HG02571 (cell line): Measurements from ENCODE around the gene SLC38A6.
A peak's percentile ranks its signal among the peaks of the same experiment; 100 is the strongest.

ENCODE experiments used
- ATAC-seq: cut with Tn5 transposase; IDR thresholded peaks from one replicate; pipeline ENCODE4 v1.9.1; 2021; ENCODE audit warnings: mild to moderate bottlenecking, moderate library complexity; ENCODE audit not compliant: unreplicated experiment

The SLC38A6 gene

DNA sequence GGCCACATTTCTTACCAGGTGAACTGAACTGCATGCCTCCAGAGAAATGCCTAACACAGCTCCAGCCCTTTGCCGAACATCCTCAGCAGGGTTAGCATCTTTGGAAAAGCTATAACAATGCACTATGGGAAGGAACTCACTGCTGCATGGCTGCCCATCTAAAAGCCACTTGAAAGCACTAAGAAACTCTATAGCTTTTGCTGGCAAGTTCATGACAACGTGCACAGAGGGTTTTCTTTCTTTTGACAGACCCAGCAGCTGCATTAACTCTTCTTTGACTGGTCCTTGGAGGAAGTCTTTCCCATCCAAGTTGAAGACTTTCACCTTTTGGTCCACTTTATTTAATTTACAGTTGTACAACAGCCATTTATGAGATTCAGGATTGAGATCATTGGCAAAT, 5.5 kb upstream of the SLC38A6 start:
- ATAC-seq: no peak

DNA sequence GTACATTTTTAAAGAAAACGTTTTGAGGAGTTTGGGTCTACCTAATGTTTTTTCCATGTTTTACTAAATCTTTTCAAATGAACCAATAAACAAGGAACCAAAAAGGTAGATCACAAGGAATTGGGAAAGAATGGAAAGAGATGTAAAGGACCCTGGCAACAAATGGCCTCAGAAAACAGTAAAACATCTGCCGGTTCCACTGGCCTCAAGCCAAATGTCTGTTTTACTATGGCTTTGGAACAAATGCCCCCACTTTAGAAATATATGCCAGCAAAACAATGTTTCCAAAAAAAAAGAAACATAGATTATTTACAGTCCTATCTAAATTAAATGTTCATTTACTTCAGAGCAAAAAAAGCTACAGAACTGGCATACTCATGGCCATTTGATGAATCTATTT, 3.2 kb upstream of the SLC38A6 start:
- ATAC-seq: no peak

DNA sequence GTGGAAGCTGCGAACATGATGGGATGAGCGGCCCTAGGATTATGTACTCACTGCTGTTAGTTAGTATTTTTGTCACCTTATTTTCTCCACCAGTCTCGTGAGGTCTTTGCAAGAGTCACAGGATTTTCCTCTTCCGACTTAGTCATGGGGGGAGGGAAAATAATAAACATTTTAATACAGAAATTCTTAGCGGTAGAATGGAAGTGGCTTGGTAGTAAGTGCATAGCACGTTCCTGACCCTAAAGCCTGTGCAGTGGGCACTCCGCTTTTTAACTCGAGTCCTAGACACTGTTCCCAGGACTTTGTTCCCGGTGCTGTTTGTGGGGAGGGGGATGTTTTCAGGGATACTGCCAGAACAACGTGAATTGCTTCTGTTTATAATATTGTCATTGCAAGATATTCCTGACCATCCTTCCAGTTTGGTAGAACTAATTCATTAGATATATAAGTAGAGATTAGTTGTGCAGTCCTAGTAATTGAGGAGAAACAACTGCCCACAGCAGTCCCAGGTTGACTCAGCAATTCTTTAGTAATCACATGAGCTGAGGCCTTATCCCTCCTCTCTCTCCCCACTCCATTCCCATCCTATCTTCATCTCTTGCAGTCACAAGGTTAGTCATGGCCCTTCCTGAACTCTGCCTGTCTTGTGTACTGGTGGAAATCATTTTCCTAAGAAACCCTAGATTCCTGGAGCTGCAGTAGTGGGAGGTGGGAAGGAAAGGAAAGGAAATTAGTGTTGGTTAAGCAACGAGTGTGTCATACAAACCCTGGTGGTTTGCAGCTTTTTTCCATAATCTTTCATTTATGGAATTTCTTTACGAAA, 799 bp downstream of the SLC38A6 start:
- ATAC-seq: no peak

DNA sequence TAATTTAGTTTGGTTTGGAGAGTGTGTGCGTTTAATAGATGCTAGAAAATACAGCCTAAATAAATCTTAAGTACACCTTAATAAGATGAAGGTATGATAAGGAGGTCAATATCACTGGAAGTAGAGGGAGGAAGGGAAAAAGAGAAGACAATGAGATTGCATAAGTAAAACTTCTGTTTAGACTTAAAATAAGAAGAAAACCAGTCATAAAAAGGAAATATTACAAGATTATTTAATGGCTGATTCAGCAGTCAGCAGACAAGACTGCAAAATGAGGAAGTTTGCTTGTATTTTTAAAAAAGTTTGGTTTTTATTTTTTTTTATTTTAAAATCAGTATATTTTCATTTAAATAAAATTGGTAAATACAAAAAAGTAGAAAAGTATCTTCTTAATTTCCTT, 3.2 kb downstream of the SLC38A6 start:
- ATAC-seq: no peak

DNA sequence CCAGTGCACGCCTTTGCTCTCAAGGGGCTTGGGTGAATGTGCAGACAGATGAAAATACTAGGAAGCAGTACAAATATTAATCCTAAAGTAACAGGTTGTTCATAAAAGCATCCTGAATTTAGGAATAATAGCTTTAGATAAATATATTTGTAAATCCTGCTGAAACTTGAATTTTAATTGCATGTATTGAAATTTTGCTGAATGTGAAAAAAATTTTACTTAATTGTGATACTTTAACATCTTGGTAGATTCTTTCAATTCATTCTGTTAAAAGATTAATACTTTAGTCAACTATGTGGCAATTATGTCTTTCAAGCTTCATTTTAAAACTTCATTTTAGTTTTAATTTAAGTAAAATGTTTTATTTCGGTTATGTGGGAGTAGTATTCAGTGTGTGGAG, 5.5 kb downstream of the SLC38A6 start:
- ATAC-seq: no peak

DNA sequence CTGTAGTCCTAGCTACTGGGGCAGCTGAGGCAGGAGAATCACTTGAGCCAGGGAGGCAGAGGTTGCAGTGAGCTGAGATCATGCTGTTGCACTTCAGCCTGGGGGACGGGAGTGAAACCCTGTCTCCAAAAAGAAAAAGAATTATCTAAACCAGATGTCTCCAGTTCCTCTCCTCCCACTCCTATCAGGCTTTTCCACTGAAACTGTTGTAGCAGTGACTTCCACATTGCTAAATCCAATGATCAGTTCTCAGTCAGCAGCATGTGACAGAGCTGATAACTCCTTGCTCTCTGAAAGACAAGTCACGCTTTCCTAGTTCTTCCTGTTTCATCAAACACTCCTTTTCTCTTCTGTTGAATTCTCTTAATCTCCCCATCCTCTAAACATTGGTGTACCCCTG, 8.6 kb downstream of the SLC38A6 start:
- ATAC-seq: no peak

DNA sequence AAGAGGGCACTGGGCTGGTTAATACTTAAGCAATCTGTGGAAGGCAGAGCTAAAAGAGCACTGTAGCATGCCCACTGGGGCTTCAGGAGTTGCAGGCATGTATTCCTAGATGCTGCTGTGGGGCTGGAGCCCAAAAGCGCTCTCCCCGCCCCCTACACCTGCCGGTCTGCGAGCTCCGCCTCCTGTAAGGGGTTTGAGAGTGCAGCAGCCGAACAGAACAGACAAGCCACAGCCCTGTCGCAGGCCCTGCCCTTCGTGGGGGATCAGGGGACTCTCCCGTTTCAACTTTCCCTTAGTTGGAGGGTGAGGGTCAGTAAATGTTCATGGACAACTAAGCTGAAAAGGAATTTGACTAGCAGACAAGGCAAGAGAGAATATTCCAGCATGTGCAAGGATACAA, 17.6 kb downstream of the SLC38A6 start:
- no peak for ATAC-seq

DNA sequence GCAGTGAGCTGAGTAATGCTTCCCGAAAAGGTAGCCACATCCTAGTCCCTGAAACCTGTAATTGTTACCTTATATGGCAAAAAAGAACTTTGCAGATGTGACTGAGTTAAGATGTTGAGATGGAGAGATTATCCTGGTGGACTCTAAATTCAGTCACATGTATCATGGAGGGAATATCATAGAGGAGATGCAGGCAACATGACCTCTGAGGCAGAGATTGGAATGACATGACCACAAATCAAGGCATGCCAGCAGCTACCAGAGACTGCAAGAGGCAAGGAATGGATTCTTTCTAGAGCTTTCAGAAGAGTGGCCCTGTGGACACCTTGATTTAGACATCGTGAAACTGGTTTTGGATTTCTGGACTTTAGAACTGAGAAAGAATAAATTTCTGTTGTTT, 18.5 kb downstream of the SLC38A6 start:
- ATAC-seq: no peak

DNA sequence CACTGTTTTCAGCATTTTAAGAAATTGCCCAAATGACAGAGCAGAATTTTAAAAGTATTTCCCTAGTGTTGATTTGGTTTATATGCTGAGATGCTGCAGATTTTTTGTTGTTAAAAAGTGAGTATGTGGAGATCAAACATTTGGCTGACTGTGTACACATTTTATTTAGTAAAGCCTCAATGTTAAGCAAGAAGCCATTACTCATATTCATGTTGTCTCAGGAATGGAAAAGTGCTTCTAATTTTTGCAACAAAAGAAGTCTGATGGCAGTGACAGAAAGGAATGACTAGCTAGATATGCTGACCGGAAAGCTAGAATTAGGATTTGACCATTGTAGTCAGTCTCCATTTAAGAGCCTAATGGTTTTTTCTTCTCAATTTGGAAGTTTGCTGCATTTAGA, 22.5 kb downstream of the SLC38A6 start:
- no peak for ATAC-seq

DNA sequence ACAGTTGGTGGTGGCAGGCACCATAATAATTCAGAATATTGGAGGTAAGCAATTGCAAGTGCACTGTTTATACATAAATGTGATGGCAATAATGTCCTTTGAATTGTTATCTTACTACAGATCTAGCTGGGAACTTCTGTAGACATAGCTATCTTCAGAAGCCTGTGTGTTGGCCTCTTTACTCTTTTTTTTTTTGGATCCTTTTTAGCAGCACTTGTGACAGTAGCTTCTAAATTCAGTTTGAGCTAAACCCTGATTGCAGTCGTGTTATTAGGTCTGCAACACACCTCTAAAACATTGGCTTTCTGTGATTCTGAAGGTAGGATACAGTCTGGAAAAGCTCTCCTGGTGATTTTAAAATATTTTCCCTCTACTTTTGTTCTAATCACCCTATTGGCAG, 38.5 kb downstream of the SLC38A6 start:
- ATAC-seq: no peak

DNA sequence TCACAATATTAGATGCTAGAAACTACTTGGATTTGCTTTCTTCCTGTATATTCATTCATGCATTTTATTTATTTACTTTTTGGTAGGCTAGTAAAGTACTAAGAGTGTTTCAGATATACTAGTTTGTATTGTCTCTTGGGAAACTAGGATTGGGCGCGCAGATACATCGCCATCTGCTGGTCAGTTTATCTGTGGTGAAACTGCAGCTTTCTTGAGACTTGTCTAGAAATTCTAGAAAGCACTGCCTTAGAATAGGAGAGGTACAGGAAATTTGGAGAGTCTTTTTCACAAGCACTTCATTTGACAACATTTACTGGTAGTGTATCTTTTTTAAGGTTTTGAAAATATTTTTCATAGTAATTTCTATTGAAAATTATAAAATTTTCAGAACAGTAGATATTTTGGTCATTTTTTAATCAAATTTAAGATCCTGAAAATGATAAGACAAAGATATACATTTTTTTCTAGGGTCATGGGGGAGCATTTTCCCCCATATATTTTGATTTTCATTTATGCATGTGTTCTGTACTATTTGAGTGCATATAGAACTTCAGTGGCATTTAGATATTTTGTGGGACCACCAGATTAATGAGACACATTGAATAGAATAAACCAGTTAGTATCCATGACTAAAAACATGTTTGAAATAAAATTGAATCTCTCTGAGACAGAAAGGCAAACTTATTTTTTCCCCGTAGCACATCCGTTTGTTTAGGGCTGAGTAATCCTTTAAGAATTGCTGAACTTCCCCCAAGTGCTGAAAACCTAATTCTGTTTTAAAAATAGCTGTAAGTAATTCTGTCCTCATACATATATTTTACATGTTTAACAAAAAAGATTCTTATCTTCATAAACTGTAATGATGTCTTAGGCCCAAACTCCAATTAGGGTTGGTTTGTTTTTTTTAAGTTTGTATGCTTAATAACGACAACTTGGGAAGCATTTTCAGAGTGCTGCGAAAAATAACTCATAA, 44.5 kb downstream of the SLC38A6 start:
- ATAC-seq: no peak

DNA sequence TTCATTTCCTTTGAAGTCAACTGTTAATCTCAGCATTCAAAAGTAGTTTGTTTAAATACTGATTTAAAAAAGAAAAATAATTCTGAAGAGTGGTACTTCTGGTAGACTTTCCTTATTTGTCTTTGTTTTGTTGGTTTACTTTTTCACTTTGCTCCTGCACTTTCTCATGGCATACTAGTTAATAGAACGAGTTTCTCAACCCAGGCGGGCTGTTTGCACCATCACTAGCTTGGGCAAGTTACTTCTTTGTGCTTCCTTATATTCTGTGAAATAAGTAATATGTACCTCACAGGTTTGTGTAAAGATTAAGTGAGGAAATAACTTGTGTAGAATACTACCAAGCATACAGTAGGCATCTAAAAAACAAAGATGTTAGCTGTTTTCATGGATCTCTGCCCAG, 45.5 kb downstream of the SLC38A6 start:
- no peak for ATAC-seq

DNA sequence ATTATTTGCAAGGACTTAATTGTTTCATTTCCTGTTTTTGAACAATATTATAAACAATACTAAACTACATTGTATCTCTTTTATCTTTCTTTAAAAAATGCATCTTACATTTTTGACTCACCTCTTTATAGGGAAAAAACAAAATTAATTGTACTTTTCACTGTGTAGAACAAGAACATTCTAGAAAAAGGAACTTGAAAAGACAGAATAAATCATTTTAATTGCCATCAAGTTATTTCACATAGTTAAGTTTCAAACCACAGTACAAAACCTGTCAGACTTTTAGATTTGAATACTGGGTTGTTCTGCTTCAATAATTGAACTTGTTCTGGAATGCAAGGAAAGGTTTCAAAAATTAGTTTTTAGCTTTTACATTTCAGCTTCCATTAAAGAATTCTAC, 50.0 kb downstream of the SLC38A6 start:
- ATAC-seq: no peak

DNA sequence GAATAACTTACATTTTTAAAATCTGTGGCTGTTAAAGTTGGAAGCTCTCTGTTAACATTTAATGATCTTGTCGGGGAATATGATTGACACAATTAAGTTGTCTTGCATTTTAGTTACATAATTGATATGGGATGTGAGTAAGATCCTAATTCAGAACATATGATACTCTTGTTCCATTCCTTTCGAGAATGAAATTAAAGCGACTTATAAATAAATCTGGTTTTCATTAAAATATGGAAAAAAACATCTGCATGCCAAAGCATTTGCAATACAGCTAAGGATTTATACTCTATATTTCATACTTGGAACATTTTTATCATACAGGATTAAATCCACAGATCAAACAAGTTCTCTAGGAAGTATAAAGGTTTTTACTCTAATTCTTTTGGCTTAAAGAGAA, 52.0 kb downstream of the SLC38A6 start:
- no peak for ATAC-seq

DNA sequence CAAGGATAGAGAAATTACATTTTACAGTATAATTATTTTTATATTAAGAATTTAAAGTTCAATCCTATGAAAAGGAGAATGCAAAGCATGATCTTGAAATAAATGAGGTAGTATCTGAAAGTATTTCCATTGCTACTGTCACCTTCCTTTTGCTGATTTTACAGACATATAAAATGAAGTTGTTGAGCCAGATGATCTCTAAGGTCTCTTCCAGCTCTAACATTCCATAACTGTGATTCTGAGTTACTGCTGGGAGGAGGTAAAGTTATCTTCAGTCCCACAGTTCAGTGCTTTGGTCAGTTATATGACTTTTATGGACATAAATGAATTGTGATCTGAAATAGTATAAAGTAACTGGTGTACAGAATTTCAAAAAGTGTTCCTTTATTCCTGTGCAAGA, 52.8 kb downstream of the SLC38A6 start:
- ATAC-seq: no peak

DNA sequence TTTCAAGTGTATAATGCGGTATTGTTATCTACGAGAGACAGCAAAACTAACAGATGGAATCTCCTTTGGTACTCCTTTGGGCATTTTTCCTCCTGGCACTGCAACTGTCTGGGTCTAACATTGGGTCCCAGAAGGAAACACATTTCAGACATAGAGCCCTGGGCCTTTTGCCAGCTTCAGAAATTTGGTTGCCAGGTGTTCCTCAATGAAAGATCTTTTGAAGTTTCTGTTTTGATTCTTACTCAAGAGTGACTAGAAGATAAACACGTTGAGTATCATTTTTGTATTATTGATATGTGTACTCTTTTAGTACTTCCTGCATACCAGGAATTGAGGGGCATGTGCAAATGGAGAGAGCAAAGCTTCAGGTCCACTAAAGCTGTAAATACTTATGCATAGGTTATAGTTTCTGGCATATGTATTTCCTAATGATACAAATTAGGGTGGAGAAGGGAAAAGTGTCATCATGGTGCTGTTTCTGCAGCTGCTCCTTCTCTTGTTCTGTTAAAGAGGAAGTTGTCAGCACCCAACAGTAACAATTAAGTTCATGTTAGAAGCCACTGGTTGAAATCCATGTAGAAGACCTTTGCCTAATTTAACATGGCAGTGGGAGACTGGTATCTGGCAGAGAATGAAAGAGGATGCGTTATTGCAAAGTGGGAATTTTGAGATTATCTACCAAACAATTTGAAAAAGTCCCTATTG, 53.5 kb downstream of the SLC38A6 start:
- peak; percentile 89 for ATAC-seq

DNA sequence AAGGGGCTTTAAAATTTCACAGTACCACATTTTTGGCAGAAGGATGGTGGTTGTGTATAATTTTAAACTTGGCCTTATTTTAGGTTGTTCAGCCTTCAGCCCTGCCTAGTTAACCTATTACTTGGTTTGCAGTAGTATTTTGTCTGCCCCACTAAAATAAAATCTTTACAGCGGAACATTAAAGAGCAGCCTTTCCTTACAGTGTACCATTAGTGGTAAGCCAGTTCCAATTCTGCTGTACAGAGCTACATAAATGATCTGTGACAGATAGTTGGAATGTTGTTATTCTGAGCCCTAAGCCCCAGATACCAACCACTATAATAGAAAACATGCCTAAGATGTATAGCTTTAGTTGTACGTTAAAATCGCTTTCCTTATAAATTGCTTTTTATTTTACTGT, 56.2 kb downstream of the SLC38A6 start:
- ATAC-seq: no peak

DNA sequence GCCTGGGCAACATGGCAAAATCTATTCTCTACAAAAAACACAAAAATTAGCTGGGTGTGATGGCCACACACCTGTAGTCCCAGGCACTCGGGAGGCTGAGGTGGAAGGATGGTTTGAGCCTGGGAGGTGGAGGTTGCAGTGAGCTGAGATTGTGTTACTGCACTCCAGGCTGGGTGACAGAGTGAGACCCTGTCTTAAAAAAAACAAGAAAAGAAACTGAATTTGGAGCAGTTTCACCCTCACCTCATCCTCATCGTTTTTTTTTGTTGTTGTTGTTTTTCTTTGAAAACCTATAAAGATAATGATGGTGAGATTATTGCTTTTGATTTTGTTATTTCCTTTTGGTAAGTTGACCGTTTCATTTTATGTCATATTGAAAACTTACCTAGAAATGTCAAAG, 60.7 kb downstream of the SLC38A6 start:
- no peak for ATAC-seq

DNA sequence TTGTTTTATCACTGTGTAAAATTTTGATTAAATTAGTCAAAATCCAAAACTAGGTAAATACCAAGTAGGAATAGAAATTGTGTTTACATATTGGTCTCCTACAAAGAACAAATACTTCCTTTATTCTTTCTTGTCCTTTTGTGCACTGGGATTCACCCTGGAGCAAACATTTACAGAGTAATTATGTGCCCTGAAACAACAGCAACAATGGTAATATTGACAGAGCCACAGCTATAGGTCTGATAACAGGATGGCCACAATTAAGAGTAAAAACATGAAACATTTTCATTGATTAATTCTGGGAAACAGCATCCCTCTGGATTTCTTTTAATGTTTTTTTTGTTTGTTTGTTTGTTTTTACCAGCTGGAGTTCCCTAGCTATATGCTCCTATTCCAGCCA, 61.2 kb downstream of the SLC38A6 start:
- no peak for ATAC-seq

DNA sequence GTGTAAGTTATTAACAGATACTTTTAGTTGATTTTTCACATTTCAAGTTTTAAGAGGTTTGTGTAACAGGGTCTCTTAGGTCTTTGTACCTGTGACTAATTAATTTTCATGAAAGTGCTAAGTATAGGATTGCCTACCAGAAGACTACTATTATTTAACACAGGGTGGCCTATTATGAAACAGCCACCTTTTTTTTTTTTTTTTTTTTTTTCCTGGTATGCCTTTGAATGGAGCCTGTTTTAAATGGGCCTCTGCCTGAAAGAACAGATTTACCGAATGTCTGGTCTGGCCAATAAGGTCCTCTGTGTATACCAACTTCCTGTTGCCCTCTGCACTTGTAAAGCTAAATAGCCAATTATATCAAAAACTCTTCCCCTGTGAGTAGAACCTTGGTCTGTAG, 62.5 kb downstream of the SLC38A6 start:
- ATAC-seq: no peak

DNA sequence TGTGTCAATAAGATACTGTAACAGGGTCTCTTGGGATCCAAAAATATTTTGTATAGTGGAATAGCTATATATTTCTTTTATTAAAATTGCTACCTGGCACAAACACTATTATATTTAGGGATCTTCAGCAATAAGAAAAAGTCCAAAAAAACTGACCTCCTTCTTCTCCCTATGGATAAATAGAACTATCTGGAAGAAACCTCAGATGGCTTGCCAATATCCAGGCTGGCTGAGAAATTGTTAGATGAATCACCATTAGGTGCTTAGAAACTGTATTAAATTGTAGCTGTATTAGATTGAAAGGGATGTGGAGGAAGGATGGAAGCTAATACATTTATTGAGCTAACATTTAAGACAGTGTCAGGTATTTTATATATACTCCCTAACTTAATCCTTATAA, 66.0 kb downstream of the SLC38A6 start:
- ATAC-seq: no peak
